Trophoblast cell (in vitro differentiated cells and primary cell): ENCODE results near the gene POLR1A.

Source experiments
- DNase-seq, 2 donors: peaks; one replicate each; pipeline ENCODE4 v3.0.0-alpha.2; 2016
- H2AFZ ChIP-seq: 2 replicates; pipeline ENCODE4 v1.6.1; 2013; ENCODE audit warnings: low read length, moderate library complexity, mild to moderate bottlenecking; ENCODE audit not compliant: insufficient read depth, poor library complexity
- H2AK5ac ChIP-seq: 2 replicates; pipeline ENCODE4 v1.6.1; 2013; ENCODE audit warnings: mild to moderate bottlenecking, low read length
- H2BK120ac ChIP-seq: 2 replicates; pipeline ENCODE4 v1.6.1; 2013; ENCODE audit warnings: low read length, mild to moderate bottlenecking, moderate library complexity; ENCODE audit not compliant: insufficient read depth, poor library complexity
- H2BK12ac ChIP-seq: 2 replicates; pipeline ENCODE4 v1.6.1; 2013; ENCODE audit warnings: mild to moderate bottlenecking, low read length, moderate library complexity
- H2BK5ac ChIP-seq: 2 replicates; pipeline ENCODE4 v1.6.1; 2013; ENCODE audit warnings: low read length, low read depth, moderate library complexity, mild to moderate bottlenecking; ENCODE audit not compliant: poor library complexity
- H3K14ac ChIP-seq: 2 replicates; pipeline ENCODE4 v1.6.1; 2013; ENCODE audit warnings: mild to moderate bottlenecking, low read length
- H3K18ac ChIP-seq: 2 replicates; pipeline ENCODE4 v1.6.1; 2013; ENCODE audit warnings: mild to moderate bottlenecking, low read length
- H3K23ac ChIP-seq: 2 replicates; pipeline ENCODE4 v1.6.1; 2013; ENCODE audit warnings: low read length
- H3K27ac ChIP-seq: 2 replicates; pipeline ENCODE4 v1.5.1; 2013; ENCODE audit warnings: low read depth, mild to moderate bottlenecking, inconsistent platforms, low read length, moderate library complexity
- H3K27me3 ChIP-seq: 2 replicates; pipeline ENCODE4 v1.6.1; 2013; ENCODE audit warnings: inconsistent platforms, mild to moderate bottlenecking, low read length, moderate library complexity; ENCODE audit not compliant: insufficient read depth
- H3K36me3 ChIP-seq, 2 experiments: 1 replicate in 1 of 2; 2 replicates in 1 of 2; pipeline ENCODE4 v1.6.1; 2013; ENCODE audit warnings: low read length in 2 of 2, mild to moderate bottlenecking in 2 of 2, moderate library complexity in 1 of 2; ENCODE audit not compliant: insufficient read depth in 2 of 2, control insufficient read depth in 1 of 2
- H3K4ac ChIP-seq: 2 replicates; pipeline ENCODE4 v1.6.1; 2013; ENCODE audit warnings: low read depth, mild to moderate bottlenecking, low read length, moderate library complexity
- H3K4me1 ChIP-seq, 2 experiments: 1 replicate in 1 of 2; 2 replicates in 1 of 2; pipeline ENCODE4 v1.6.1; 2013; ENCODE audit warnings: low read length in 2 of 2, mild to moderate bottlenecking in 2 of 2, moderate library complexity in 1 of 2; ENCODE audit not compliant: insufficient read depth in 2 of 2, control insufficient read depth in 1 of 2
- H3K4me2 ChIP-seq: 2 replicates; pipeline ENCODE4 v1.6.1; 2013; ENCODE audit warnings: inconsistent platforms, mild to moderate bottlenecking, low read length, moderate library complexity
- H3K4me3 ChIP-seq: 2 replicates; pipeline ENCODE4 v1.5.1; 2013; ENCODE audit warnings: mild to moderate bottlenecking, low read depth, low read length, inconsistent platforms
- H3K79me1 ChIP-seq: one replicate; pipeline ENCODE4 v1.6.1; 2013; ENCODE audit warnings: low read length
- H3K79me2 ChIP-seq: 2 replicates; pipeline ENCODE4 v1.6.1; 2013; ENCODE audit warnings: low read length, mild to moderate bottlenecking; ENCODE audit not compliant: control insufficient read depth, insufficient read depth, poor library complexity
- H3K9ac ChIP-seq: 2 replicates; pipeline ENCODE4 v1.6.1; 2013; ENCODE audit warnings: mild to moderate bottlenecking, low read length
- H3K9me3 ChIP-seq: 2 replicates; pipeline ENCODE4 v1.6.1; 2013; ENCODE audit warnings: low read depth, mild to moderate bottlenecking, control low read depth, inconsistent platforms, low read length; ENCODE audit not compliant: insufficient read depth
- H4K12ac ChIP-seq: 2 replicates; pipeline ENCODE4 v1.6.1; 2013; ENCODE audit warnings: low read depth, mild to moderate bottlenecking, low read length, moderate library complexity
- H4K8ac ChIP-seq: 2 replicates; pipeline ENCODE4 v1.6.1; 2013; ENCODE audit warnings: low read depth, mild to moderate bottlenecking, low read length, moderate library complexity
- H4K91ac ChIP-seq: one replicate; pipeline ENCODE4 v1.6.1; 2013; ENCODE audit warnings: low read depth, mild to moderate bottlenecking, low read length, moderate library complexity
- WGBS: extraction: QIAGEN DNeasy Blood & Tissue Kit; methylation state at CpG from one replicate; pipeline ENCODE4 v1.1.7; 2013; ENCODE audit warnings: missing lambda C conversion rate; ENCODE audit not compliant: insufficient read length, insufficient coverage; ENCODE audit errors: extremely low coverage; 5-methylcytosine and 5-hydroxymethylcytosine counted together

The POLR1A gene

GRCh38 chr2:86062043-86062442, 43.6 kb downstream of the POLR1A start:
- Histone ChIP-seq H3K9ac (no peak overlapping the region), H3K23ac (no peak overlapping the region), H3K36me3 (peaks cover 10 to 11% of the 10 kb centered on the region in 2 experiments)

GRCh38 chr2:86056590-86057331, 48.9 kb downstream of the POLR1A start:
- DNase-seq, result no peak
- H3K14ac ChIP-seq, result no peak overlapping the region
- H4K12ac ChIP-seq, result no peak overlapping the region
- H3K4me2 ChIP-seq, result no peak overlapping the region
- no peak overlapping the region for H2AK5ac ChIP-seq
- no peaks in the 10 kb centered on the region for H3K9me3 ChIP-seq
- H2AFZ ChIP-seq, result no peak overlapping the region
- H3K79me1 ChIP-seq, result peaks cover 2% of the 10 kb centered on the region
- no peak overlapping the region for H4K91ac ChIP-seq
- H3K4ac ChIP-seq, result no peak overlapping the region
- H3K27me3 ChIP-seq, result no peaks in the 10 kb centered on the region
- no CpG with 5 or more reads among the region's 4 CpGs for WGBS
- H2BK5ac ChIP-seq, result no peak overlapping the region
- H3K23ac ChIP-seq, result no peak overlapping the region
- H3K9ac ChIP-seq, result no peak overlapping the region
- H4K8ac ChIP-seq, result no peak overlapping the region
- H3K4me3 ChIP-seq, result no peak overlapping the region
- H3K36me3 ChIP-seq, result peaks cover 19 to 22% of the 10 kb centered on the region in 2 experiments
- H3K18ac ChIP-seq, result no peak overlapping the region
- no peak overlapping the region for H3K27ac ChIP-seq
- H3K79me2 ChIP-seq, result no peaks in the 10 kb centered on the region
- no peak overlapping the region for H2BK120ac ChIP-seq
- H2BK12ac ChIP-seq, result no peak overlapping the region
- H3K4me1 ChIP-seq, result peaks cover 0 to 2% of the 10 kb centered on the region in 2 experiments

More at GRCh38 chr2:86062043-86062442, 43.6 kb downstream of the POLR1A start:
- H2BK120ac ChIP-seq, result no peak overlapping the region
- H3K4me1 ChIP-seq, result peaks cover 0 to 7% of the 10 kb centered on the region in 2 experiments
- H2AFZ ChIP-seq, result no peak overlapping the region
- H3K18ac ChIP-seq, result no peak overlapping the region
- no peak overlapping the region for H4K91ac ChIP-seq
- peak in 1 of 2 donors; percentile 35 for DNase-seq
- no peak overlapping the region for H3K4ac ChIP-seq
- no peak overlapping the region for H3K4me3 ChIP-seq
- H2BK5ac ChIP-seq, result no peak overlapping the region
- WGBS, result no CpG with 5 or more reads among the region's 2 CpGs
- no peaks in the 10 kb centered on the region for H3K79me2 ChIP-seq
- H3K9me3 ChIP-seq, result no peaks in the 10 kb centered on the region
- H4K8ac ChIP-seq, result no peak overlapping the region
- H3K4me2 ChIP-seq, result no peak overlapping the region
- H4K12ac ChIP-seq, result no peak overlapping the region
- H3K27ac ChIP-seq, result peak overlapping the region; percentile 74
- no peak overlapping the region for H2AK5ac ChIP-seq
- no peak overlapping the region for H3K14ac ChIP-seq
- H3K27me3 ChIP-seq, result no peaks in the 10 kb centered on the region
- peaks cover 6% of the 10 kb centered on the region for H3K79me1 ChIP-seq
- no peak overlapping the region for H2BK12ac ChIP-seq

DNA sequence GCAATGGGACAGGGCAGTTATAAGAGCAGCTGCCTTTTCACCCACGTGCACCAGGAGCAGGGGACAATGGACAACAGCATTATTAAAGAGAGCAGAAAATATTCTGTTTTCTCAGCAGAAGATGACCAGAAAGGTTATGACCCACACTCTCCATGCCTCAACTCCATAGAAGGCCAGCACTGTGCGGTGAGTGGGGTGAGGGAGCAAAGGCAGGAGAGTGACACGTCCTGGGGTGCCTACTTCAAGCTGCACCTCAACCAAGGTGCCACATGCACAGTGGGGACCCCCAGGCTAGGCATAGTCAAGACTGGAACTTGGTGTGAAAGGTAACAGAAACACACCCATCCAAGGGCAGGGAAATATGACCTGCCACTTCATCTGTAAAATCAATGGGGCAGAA, 50.4 kb downstream of the POLR1A start:
- no CpG with 5 or more reads among the region's 3 CpGs for WGBS

GRCh38 chr2:86054535-86055082, 51.1 kb downstream of the POLR1A start:
- H2AFZ ChIP-seq, result no peak overlapping the region
- H3K79me2 ChIP-seq, result no peaks in the 10 kb centered on the region
- H3K4me2 ChIP-seq, result no peak overlapping the region
- no peak overlapping the region for H3K27ac ChIP-seq
- WGBS, result no CpG with 5 or more reads among the region's 10 CpGs
- H2BK5ac ChIP-seq, result no peak overlapping the region
- H2BK120ac ChIP-seq, result no peak overlapping the region
- no peak overlapping the region for H3K4me3 ChIP-seq
- H3K4ac ChIP-seq, result no peak overlapping the region
- no peak for DNase-seq
- H2BK12ac ChIP-seq, result no peak overlapping the region
- no peaks in the 10 kb centered on the region for H3K79me1 ChIP-seq
- no peaks in the 10 kb centered on the region for H3K9me3 ChIP-seq
- peaks cover 30 to 34% of the 10 kb centered on the region in 2 experiments for H3K36me3 ChIP-seq
- no peak overlapping the region for H3K18ac ChIP-seq
- H2AK5ac ChIP-seq, result no peak overlapping the region
- no peak overlapping the region for H3K14ac ChIP-seq
- H3K4me1 ChIP-seq, result no peaks in the 10 kb centered on the region
- H3K27me3 ChIP-seq, result no peaks in the 10 kb centered on the region
- H3K9ac ChIP-seq, result no peak overlapping the region
- H4K12ac ChIP-seq, result no peak overlapping the region
- no peak overlapping the region for H4K8ac ChIP-seq
- H4K91ac ChIP-seq, result no peak overlapping the region
- no peak overlapping the region for H3K23ac ChIP-seq

More for the DNA sequence above, 50.4 kb downstream of the POLR1A start:
- Histone ChIP-seq H3K79me2 (no peaks in the 10 kb centered on the region), H4K91ac (no peak overlapping the region), H3K79me1 (no peaks in the 10 kb centered on the region), H3K9ac (no peak overlapping the region), H3K4me3 (no peak overlapping the region), H3K23ac (no peak overlapping the region), H2AFZ (no peak overlapping the region), H2AK5ac (no peak overlapping the region), H3K14ac (no peak overlapping the region), H4K8ac (no peak overlapping the region), H3K18ac (no peak overlapping the region), H3K9me3 (no peaks in the 10 kb centered on the region), H4K12ac (no peak overlapping the region), H3K36me3 (peaks cover 26 to 29% of the 10 kb centered on the region in 2 experiments), H3K4me1 (no peaks in the 10 kb centered on the region), H2BK12ac (no peak overlapping the region), H2BK5ac (no peak overlapping the region), H3K27me3 (no peaks in the 10 kb centered on the region), H3K4ac (no peak overlapping the region), H3K27ac (no peak overlapping the region), H2BK120ac (no peak overlapping the region), H3K4me2 (no peak overlapping the region)
- DNase-seq, result no peak
